HG03432 (cell line): ENCODE measurements around the gene AQP6.

Source experiments
- ATAC-seq: cut with Tn5 transposase; IDR thresholded peaks from one replicate; pipeline ENCODE4 v1.9.1; 2021; ENCODE audit warnings: mild to moderate bottlenecking, moderate library complexity; ENCODE audit not compliant: unreplicated experiment

Gene AQP6

DNA sequence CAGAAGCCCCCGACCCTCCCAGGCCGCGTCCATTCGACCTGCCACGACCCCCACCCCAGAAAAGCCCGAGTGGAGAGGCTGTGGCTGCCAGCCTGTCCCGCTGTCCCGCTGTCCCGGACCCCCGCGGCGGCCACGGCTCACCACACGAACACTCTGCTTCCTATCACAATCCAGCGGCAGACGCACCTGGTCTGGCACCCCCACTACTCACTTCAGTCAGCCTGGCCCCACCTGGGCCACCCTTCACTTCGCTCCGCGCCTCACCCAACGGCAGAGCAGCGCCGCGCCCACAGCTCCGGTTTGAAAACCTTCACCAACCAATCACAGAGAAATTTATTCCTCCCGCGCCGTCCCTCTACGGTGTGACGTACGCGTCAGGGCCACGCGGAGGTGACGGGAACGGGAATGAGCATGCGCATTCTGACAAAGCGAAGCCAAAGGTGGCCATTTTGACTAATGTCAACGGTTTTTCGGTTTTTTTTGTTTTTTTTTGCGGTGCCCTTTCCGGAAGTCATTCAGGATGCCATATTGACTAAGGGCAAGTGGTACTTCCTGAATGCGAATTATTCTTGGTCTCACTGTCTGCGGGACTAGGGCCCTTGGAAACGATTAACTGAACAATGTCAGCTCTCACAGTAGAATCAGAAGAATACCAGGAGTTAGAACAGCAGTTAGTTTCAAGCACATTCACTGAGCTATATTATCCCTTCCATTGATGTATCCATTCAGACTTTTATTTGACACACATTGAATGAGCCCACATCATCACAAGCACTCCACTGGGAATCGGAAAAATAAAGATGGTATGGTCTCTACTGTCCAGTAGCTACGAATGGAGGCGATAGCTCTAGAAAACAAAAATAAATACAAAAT, 52.7 kb downstream of the AQP6 start, which contains the start of gene RACGAP1:
TSS of gene RACGAP1 (minus strand) at position 308 of the 873 bp plus-strand sequence. CDS start 8,779 bp downstream, outside the sequence.
- ATAC-seq: peak; percentile 98

GRCh38 chr12:50026691-50027090, 53.9 kb downstream of the AQP6 start:
- ATAC-seq: no peak
